HEK293T (cell line): ENCODE results near the gene HMOX1.
"Not testable (repeated sequence)": the region's sequence is repeated elsewhere in the genome, so short reads cannot be mapped to it uniquely, and the experiment has no call there.

Experiments used
- CTCF ChIA-PET: fragments of 350-600 bp; formaldehyde crosslinking; extraction: SDS; loops from one replicate; lab custom pipeline; 2021; ENCODE audit warnings: antibody characterized with exemption, inconsistent platforms; lab: Yijun Ruan, JAX
- POLR2A ChIA-PET: fragments of 350-600 bp; formaldehyde crosslinking; extraction: SDS; loops from one replicate; lab custom pipeline; 2020; ENCODE audit warnings: antibody characterized with exemption, inconsistent platforms; lab: Yijun Ruan, JAX
- DNase-seq: peaks from one replicate; pipeline ENCODE4 v3.0.0; 2012; ENCODE audit warnings: mixed read lengths; ENCODE audit errors: extremely low spot score
- ARNT ChIP-seq: fragments of 450-650 bp; IDR thresholded peaks from 2 replicates; pipeline ENCODE4 v1.6.1; 2017; ENCODE audit warnings: mild to moderate bottlenecking
- BHLHE40 ChIP-seq: fragments of 450-650 bp; IDR thresholded peaks from 2 replicates; pipeline ENCODE4 v1.6.1; 2016; ENCODE audit warnings: mild to moderate bottlenecking, moderate library complexity, borderline replicate concordance
- CTBP1 ChIP-seq: fragments of 450-650 bp; IDR thresholded peaks from 2 replicates; pipeline ENCODE4 v1.6.1; 2016; ENCODE audit warnings: borderline replicate concordance
- ELF4 ChIP-seq: fragments of 450-650 bp; IDR thresholded peaks from 2 replicates; pipeline ENCODE4 v1.6.1; 2017; ENCODE audit warnings: antibody characterized with exemption
- FOXA1 ChIP-seq: fragments of 450-650 bp; IDR thresholded peaks from 2 replicates; pipeline ENCODE4 v1.6.1; 2016; ENCODE audit warnings: mild to moderate bottlenecking
- FOXK2 ChIP-seq: fragments of 450-650 bp; IDR thresholded peaks from 2 replicates; pipeline ENCODE4 v1.6.1; 2016; ENCODE audit warnings: mild to moderate bottlenecking
- FOXM1 ChIP-seq: fragments of 450-650 bp; IDR thresholded peaks from 2 replicates; pipeline ENCODE4 v1.6.1; 2017; ENCODE audit warnings: mild to moderate bottlenecking, borderline replicate concordance
- HDGF ChIP-seq: fragments of 450-650 bp; IDR thresholded peaks from 2 replicates; pipeline ENCODE4 v1.6.1; 2017; ENCODE audit warnings: antibody characterized with exemption, borderline replicate concordance
- L3MBTL2 ChIP-seq: fragments of 450-650 bp; conservative IDR thresholded peaks from 2 replicates; pipeline ENCODE4 v1.6.1; 2016; ENCODE audit warnings: mild to moderate bottlenecking
- LEF1 ChIP-seq: fragments of 450-650 bp; IDR thresholded peaks from 2 replicates; pipeline ENCODE4 v1.6.1; 2017; ENCODE audit warnings: mild to moderate bottlenecking, borderline replicate concordance
- NFRKB ChIP-seq: fragments of 450-650 bp; IDR thresholded peaks from 2 replicates; pipeline ENCODE4 v1.6.1; 2016; ENCODE audit warnings: mild to moderate bottlenecking, moderate library complexity
- SP1 ChIP-seq: fragments of 450-650 bp; IDR thresholded peaks from 2 replicates; pipeline ENCODE4 v1.6.1; 2017
- SUZ12 ChIP-seq: fragments of 450-650 bp; IDR thresholded peaks from 2 replicates; pipeline ENCODE4 v1.6.1; 2016; ENCODE audit warnings: mild to moderate bottlenecking
- TARDBP ChIP-seq: fragments of 450-650 bp; IDR thresholded peaks from 2 replicates; pipeline ENCODE4 v1.6.1; 2016
- ZNF384 ChIP-seq: fragments of 450-650 bp; IDR thresholded peaks from 2 replicates; pipeline ENCODE4 v1.6.1; 2016
- TF ChIP-seq, protein P1 (sequence below): fragments of 450-650 bp; IDR thresholded peaks from 2 replicates; pipeline ENCODE4 v1.6.1; 2016

HMOX1 gene

DNA sequence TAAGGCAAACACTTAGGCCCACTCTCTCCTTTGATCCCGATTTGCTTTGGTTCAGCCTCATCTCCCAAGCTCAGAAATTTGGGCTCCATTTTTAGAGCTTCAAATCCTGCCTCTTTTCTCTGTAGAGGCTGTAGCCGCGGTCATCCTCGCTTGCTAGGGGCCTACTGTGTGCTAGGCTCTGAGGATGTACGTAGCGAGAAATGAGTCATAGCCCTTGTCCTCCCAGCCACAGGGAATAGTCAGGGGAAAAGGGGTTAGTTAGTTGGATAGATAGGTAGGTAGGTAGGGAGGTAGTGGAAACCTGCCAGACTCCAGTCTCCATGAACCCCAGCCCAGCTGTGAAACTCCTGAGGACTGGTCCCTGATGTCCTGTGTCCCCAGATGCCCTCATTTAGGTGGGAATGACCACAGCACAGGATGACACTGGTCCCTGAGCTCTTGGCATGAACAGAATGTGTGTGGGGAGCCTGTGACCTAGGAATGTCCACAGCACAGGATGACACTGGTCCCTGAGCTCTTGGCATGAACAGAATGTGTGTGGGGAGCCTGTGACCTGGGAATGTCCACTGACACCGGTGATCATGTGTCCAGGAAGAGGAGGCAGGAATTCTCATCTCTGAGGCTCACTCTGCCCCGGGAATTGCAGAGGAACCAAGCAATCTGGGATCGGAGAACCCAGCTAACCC is 21.4 kb upstream of the HMOX1 start:
- no peak for DNase-seq
- CTCF ChIA-PET = no interaction called here

DNA sequence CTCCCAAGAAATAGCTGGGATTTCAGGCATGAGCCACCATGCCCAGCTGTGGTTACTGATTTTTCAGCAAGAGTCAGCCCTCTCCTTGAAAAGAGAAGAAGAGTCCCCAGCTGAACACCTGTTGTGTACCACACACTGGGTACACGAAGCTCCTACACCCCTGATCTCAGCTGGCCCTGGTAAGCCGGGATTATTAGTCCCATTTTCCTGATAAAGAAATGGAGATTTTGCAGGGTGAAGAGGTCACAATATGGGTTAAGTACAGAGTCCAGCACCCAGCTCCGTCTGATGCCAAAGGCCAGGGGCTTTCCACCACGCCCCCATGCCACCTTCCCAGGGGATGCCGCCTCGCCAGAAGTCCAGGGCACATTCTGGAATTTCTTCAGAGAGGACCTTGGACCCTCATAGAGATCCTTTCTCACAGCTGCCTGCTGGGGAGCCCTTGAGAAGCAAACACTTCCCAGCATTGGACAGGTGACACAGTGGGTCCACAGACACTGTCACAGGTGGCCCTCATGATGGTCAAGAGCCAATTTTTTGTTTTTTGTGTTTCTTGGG is 19.8 kb upstream of the HMOX1 start:
- ChIA-PET POLR2A (interaction anchor here (1.4 kb wide), 1 partner anchor 9 kb away, joined by 4 read pairs; no protein-coding TSS in a partner anchor), CTCF (interaction anchor here (2.0 kb wide), 1 partner anchor 10 kb away, joined by 6 read pairs; no protein-coding TSS in a partner anchor)
- DNase-seq = no peak
- TF ChIP-seq ZNF384 (no peak), ELF4 (no peak), FOXA1 (no peak), HDGF (no peak), L3MBTL2 (no peak), CTBP1 (no peak), ARNT (no peak), LEF1 (no peak), TARDBP (no peak), SP1 (no peak), NFRKB (no peak), SUZ12 (no peak), FOXM1 (no peak)
- TF ChIP-seq, protein P1, sequence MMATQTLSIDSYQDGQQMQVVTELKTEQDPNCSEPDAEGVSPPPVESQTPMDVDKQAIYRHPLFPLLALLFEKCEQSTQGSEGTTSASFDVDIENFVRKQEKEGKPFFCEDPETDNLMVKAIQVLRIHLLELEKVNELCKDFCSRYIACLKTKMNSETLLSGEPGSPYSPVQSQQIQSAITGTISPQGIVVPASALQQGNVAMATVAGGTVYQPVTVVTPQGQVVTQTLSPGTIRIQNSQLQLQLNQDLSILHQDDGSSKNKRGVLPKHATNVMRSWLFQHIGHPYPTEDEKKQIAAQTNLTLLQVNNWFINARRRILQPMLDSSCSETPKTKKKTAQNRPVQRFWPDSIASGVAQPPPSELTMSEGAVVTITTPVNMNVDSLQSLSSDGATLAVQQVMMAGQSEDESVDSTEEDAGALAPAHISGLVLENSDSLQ = no peak

More for the DNA sequence above, 21.4 kb upstream of the HMOX1 start:
- POLR2A ChIA-PET = interaction anchor here (1.2 kb wide), 1 partner anchor 60 kb away, joined by 3 read pairs; the partner anchor contains the start of gene TOM1
- no peak for TF ChIP-seq BHLHE40
- no peak for TF ChIP-seq SP1
- no peak for TF ChIP-seq FOXK2
- TF ChIP-seq CTBP1 = no peak
- TF ChIP-seq NFRKB = no peak
- TF ChIP-seq ZNF384 = no peak
- TF ChIP-seq FOXM1 = no peak
- no peak for TF ChIP-seq ELF4
- TF ChIP-seq LEF1 = no peak
- TF ChIP-seq L3MBTL2 = no peak
- TF ChIP-seq ARNT = no peak
- TF ChIP-seq, protein P1 = no peak
- no peak for TF ChIP-seq HDGF
- no peak for TF ChIP-seq SUZ12

DNA sequence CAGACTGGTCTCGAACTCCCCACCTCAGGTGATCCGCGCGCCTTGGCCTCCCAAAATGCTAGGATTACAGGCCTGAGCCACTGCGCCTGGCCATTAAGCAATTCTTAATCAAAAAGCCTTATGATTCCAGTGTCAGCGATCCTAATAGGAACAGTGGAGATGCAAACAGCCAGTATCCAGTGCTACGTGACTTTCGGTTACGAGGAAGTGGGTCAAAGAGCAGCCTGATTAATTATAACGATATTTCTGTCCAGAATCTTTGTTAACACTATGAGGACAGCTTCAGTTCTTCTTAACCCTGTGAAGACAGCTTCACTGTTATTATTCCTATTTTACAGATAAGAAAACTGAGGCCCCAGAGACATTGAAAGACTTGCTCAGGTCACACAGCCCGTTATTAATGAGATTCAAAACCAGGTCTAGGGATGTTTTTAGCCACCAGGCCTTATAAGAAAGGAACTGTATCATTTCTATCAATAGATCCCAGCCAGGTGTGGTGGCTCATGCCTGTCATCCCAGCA is 17.3 kb upstream of the HMOX1 start:
- POLR2A ChIA-PET = no interaction called here
- DNase-seq = no peak
- CTCF ChIA-PET = no interaction called here
- TF ChIP-seq BHLHE40 (no peak), HDGF (no peak), TARDBP (no peak), ARNT (no peak), CTBP1 (no peak), FOXA1 (no peak), LEF1 (no peak)

DNA sequence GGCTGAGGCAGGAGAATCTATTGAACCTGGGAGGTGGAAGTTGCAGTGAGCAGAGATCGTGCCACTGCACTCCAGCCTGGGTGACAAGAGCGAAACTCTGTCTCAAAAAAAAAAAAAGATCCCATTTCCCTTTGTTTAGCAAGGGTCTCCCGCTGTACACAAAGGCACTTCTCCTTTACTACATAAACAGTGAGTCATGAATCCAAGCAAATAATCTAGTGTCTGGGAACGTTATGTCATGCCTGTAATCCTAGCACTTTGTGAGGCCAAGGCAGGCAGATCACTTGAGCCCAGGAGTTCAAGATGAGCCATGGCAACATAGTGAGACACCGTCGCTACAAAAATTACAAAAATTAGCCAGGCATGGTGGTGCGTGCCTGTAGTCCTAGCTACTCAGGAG is 16.7 kb upstream of the HMOX1 start:
- CTCF ChIA-PET = interaction anchor here (1.0 kb wide), 1 partner anchor 13 kb away, joined by 3 read pairs; no protein-coding TSS in a partner anchor
- POLR2A ChIA-PET, DNase-seq: not testable (repeated sequence)
- TF ChIP-seq ZNF384 = peak; percentile 94

DNA sequence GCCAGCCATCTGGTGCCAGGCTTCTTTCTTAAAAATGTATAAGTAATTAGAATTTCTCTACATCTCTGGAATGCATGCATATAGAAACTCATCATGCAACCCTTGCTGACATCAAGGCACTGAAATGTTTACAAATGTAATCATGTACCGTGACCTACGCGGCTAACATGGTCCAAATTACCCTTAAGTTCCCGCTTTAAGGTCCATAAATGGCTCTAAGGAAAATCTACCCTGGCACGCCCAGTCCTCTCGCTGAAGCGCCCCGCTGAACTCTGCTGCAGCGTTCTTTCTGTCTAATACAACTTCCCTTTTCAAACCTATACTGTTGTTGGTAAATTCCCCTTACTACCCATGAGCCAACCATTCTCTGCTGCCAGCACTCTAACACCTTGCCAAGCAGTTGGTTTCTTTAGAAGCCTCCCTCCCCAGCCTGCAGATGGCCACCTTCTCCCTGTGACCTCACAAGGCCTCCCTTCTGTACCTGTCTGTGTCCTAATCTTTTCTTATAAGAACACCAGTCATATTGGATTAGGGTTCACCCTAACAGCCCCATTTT is 13.5 kb upstream of the HMOX1 start:
- TF ChIP-seq LEF1 = no peak
- TF ChIP-seq ELF4 = no peak
- TF ChIP-seq NFRKB = no peak
- TF ChIP-seq ARNT = no peak
- no peak for TF ChIP-seq SUZ12
- no peak for TF ChIP-seq CTBP1
- TF ChIP-seq FOXK2 = no peak
- TF ChIP-seq TARDBP = no peak
- TF ChIP-seq SP1 = no peak
- TF ChIP-seq FOXM1 = no peak
- TF ChIP-seq, protein P1 = no peak
- TF ChIP-seq L3MBTL2 = no peak
- DNase-seq = no peak
- ChIA-PET CTCF (no interaction called here), POLR2A (no interaction called here)

DNA sequence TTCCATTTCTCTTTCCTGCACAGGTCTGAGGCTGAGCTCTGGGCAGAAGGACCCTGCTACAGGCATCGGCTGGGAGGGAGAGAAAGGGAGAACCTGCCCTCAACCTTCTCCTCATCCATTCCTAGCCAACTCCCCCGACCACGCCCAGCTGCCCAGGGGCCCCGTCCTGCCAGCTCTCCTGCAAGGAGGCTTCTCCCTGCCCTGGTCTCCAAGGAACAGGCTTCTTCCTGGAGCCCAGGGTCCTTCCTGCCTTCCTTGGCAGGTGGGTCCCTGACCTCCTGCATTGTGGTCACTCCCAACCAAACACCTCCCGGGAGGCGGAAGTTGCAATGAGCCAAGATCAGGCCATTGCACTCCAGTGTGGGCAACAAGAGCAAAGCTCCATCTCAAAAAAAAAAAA is 12.5 kb upstream of the HMOX1 start:
- CTCF ChIA-PET = no interaction called here
- DNase-seq = no peak
- POLR2A ChIA-PET = interaction anchor here (1.2 kb wide), 1 partner anchor 17 kb away, joined by 3 read pairs; no protein-coding TSS in a partner anchor
- TF ChIP-seq BHLHE40 (no peak), SP1 (no peak), HDGF (no peak), CTBP1 (no peak), FOXM1 (no peak), FOXA1 (no peak), LEF1 (no peak), TARDBP (no peak), ZNF384 (no peak), L3MBTL2 (no peak), FOXK2 (no peak), SUZ12 (no peak), ELF4 (no peak)
- TF ChIP-seq, protein P1 = no peak
